HEK293T (cell line): ENCODE measurements around the gene OXER1.

Experiments
- FOXA1 ChIP-seq: fragments of 450-650 bp; IDR thresholded peaks from 2 replicates; pipeline ENCODE4 v1.6.1; 2016; ENCODE audit warnings: mild to moderate bottlenecking
- FOXM1 ChIP-seq: fragments of 450-650 bp; IDR thresholded peaks from 2 replicates; pipeline ENCODE4 v1.6.1; 2017; ENCODE audit warnings: mild to moderate bottlenecking, borderline replicate concordance
- HDGF ChIP-seq: fragments of 450-650 bp; IDR thresholded peaks from 2 replicates; pipeline ENCODE4 v1.6.1; 2017; ENCODE audit warnings: antibody characterized with exemption, borderline replicate concordance
- L3MBTL2 ChIP-seq: fragments of 450-650 bp; conservative IDR thresholded peaks from 2 replicates; pipeline ENCODE4 v1.6.1; 2016; ENCODE audit warnings: mild to moderate bottlenecking
- SUZ12 ChIP-seq: fragments of 450-650 bp; IDR thresholded peaks from 2 replicates; pipeline ENCODE4 v1.6.1; 2016; ENCODE audit warnings: mild to moderate bottlenecking
- TARDBP ChIP-seq: fragments of 450-650 bp; IDR thresholded peaks from 2 replicates; pipeline ENCODE4 v1.6.1; 2016
- ZNF384 ChIP-seq: fragments of 450-650 bp; IDR thresholded peaks from 2 replicates; pipeline ENCODE4 v1.6.1; 2016

- TF ChIP-seq FOXM1: no peak
- no peak for TF ChIP-seq TARDBP
- no peak for TF ChIP-seq SUZ12
- no peak for TF ChIP-seq FOXA1
- no peak for TF ChIP-seq L3MBTL2
- TF ChIP-seq ZNF384: no peak
- TF ChIP-seq HDGF: no peak
Observed at GRCh38 chr2:42804338-42804737, 40.4 kb upstream of the OXER1 start.
